ENCODE results near the gene SREBF2. TPM values are rescaled to one million over a fixed set of nuclear protein-coding genes. Genes with fewer than 3 reads are reported as not detected.
"Not testable (repeated sequence)": the region's sequence is repeated elsewhere in the genome, so short reads cannot be mapped to it uniquely, and the experiment has no call there.

SREBF2 gene
- total RNA-seq, 2 experiments from 2014 or later = 101 to 105 TPM

DNA sequence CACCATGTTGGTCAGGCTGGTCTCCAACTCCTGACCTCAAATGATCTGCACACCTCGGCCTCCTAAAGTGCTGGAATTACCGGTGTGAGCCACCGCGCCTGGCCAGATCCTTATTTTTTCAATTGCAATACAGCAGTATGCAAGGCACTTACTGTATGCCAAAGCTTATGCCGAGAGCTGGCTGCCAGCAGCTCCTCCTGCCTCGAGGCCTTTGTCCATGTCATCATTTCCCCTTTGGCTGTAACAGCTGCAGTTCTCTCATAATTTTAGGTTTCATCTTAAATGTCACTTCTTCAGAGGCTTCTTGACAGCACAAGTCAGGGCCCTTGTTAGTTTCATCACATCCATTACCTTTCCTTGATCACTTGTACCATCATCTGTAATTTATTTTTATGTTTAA is 1.5 kb upstream of the SREBF2 start:
- Mint-ChIP-seq H3K4me1 (peaks cover 40% of the 10 kb centered on the region), H3K4me3 (peak overlapping the region; percentile 88), H3K27ac (peak overlapping the region; percentile 99), H3K9me3 (ENCODE audit: low read depth) (no peaks in the 10 kb centered on the region), H3K36me3 (ENCODE audit: low read depth) (peaks cover 35% of the 10 kb centered on the region), H3K27me3 (no peaks in the 10 kb centered on the region)
- ChIA-PET CTCF (interaction anchor here (0.6 to 2.3 kb wide), 8 partner anchors 9 to 135 kb away, joined by 3 to 12 read pairs (median 5); partner anchors contain the start of gene TNFRSF13C), POLR2A (interaction anchor here (0.6 to 2.8 kb wide), 5 partner anchors 12 to 119 kb away, joined by 3 to 14 read pairs (median 5); no protein-coding TSS in a partner anchor)
- DNase-seq = peak; percentile 32
- no peak for ATAC-seq
- intact Hi-C loops (cut with DNase I, micrococcal nuclease) = loop anchor here in 1 of 2 experiments (10.0 kb wide), 1 partner anchor 387 kb away; the partner anchor contains the start of gene TOB2

DNA sequence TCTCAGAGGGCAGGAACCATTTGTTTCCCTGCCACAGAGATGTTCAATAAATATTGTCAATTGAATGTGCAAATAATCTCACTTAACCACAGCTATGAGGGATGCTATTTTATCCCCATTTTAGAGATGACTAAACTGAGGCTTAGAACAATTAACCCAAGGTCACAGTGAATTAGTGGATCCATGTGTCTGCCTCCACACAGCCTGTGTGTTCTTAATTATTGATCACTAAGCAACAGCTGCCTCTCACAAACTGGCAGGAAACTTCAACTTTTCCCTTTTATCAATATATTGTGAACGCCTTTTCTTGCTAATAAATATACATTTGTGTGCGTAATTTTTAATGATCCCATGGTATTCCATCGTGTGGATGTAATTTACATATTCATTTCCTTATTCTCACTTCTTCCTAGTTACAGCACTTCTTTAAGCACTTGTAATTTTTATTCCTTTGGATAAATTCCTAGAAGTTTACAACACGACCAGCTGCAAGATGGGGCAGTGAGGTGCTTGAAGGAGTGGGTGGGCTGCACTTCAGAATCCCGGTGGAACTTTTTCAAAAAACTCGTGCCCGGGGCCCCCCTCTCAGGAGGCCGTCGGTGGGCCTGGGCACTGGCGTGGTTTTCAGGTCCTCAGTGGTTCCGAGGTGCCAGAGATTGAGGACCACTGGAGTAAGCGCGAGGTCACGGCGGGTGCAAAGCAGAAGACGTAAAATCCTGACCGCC is 915 bp upstream of the SREBF2 start:
- DNase-seq (no peak), ATAC-seq (no peak)
- POLR2A ChIA-PET = interaction anchor here (0.6 to 2.8 kb wide), 16 partner anchors 9 to 783 kb away, joined by 3 to 54 read pairs (median 5); partner anchors contain the start of genes CCDC134 and CENPM
- CTCF ChIA-PET = interaction anchor here (0.6 to 3.5 kb wide), 15 partner anchors 9 to 136 kb away, joined by 3 to 14 read pairs (median 5); partner anchors contain the start of gene TNFRSF13C
- intact Hi-C loops (cut with DNase I, micrococcal nuclease) = loop anchor here (1.0 to 10.0 kb wide), 7 partner anchors 108 to 783 kb away; partner anchors contain the start of genes NAGA (in 1 of the 2), NDUFA6 (in 1 of the 2), SMDT1 (in 1 of the 2) and TOB2 (in 1 of the 2)
- Mint-ChIP-seq H3K36me3 (ENCODE audit: low read depth) (peaks cover 41% of the 10 kb centered on the region), H3K4me3 (peak overlapping the region; percentile 88), H3K4me1 (peaks cover 46% of the 10 kb centered on the region), H3K9me3 (ENCODE audit: low read depth) (no peaks in the 10 kb centered on the region), H3K27me3 (no peaks in the 10 kb centered on the region), H3K27ac (peak overlapping the region; percentile 99)

DNA sequence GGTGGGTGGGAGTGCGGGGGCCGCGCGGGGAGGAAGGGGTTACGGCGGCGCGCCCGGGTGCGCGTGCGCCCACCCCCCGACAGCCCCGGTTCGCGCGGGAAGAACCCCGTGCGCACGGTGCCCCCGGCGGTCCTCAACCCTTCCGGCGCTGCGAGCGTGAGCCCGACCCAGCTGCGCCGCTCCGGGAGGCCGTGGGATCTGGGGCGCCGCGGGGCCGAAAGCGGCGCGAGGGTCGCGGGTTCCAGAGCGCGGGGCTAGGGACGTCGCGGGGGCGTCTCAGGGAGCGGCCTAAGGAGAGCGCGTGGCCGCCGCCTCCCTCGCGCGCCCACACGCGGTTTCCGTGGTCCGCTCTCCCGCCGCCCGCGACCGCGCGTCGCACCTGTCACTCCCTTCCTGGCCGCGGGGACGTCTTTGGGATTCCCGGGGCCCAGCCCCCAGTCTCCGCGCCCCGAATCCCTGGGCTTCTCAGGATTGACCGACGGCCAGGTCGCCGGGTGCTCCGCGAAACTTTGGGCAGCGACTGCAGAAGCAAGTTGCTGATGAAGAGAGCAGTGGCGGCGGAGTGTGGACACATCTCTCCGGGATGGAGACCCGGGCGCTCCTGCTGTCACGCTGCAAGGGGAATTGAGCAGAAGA is 582 bp downstream of the SREBF2 start:
- ATAC-seq (peak; percentile 14), DNase-seq (peak; percentile 59)
- intact Hi-C loops (cut with DNase I, micrococcal nuclease) = loop anchor here (1.0 to 10.0 kb wide), 12 partner anchors 10 to 389 kb away; partner anchors contain the start of genes DESI1 (in 1 of the 2), NAGA (in 1 of the 2), NDUFA6 (in 1 of the 2) and SMDT1 (in 1 of the 2)
- H3K27me3 Mint-ChIP-seq = no peaks in the 10 kb centered on the region
- no peaks in the 10 kb centered on the region for H3K9me3 Mint-ChIP-seq (ENCODE audit: low read depth)
- ChIA-PET POLR2A (interaction anchor here (1.0 to 2.8 kb wide), 13 partner anchors 8 to 782 kb away, joined by 3 to 54 read pairs (median 5); partner anchors contain the start of genes CCDC134 and CENPM), CTCF (interaction anchor here (0.6 to 3.5 kb wide), 12 partner anchors 8 to 179 kb away, joined by 3 to 14 read pairs (median 4); no protein-coding TSS in a partner anchor)
- H3K4me1 Mint-ChIP-seq = peaks cover 52% of the 10 kb centered on the region
- H3K36me3 Mint-ChIP-seq (ENCODE audit: low read depth) = peaks cover 49% of the 10 kb centered on the region
- peak overlapping the region; percentile 94 for H3K27ac Mint-ChIP-seq
- H3K4me3 Mint-ChIP-seq = peak overlapping the region; percentile 96

DNA sequence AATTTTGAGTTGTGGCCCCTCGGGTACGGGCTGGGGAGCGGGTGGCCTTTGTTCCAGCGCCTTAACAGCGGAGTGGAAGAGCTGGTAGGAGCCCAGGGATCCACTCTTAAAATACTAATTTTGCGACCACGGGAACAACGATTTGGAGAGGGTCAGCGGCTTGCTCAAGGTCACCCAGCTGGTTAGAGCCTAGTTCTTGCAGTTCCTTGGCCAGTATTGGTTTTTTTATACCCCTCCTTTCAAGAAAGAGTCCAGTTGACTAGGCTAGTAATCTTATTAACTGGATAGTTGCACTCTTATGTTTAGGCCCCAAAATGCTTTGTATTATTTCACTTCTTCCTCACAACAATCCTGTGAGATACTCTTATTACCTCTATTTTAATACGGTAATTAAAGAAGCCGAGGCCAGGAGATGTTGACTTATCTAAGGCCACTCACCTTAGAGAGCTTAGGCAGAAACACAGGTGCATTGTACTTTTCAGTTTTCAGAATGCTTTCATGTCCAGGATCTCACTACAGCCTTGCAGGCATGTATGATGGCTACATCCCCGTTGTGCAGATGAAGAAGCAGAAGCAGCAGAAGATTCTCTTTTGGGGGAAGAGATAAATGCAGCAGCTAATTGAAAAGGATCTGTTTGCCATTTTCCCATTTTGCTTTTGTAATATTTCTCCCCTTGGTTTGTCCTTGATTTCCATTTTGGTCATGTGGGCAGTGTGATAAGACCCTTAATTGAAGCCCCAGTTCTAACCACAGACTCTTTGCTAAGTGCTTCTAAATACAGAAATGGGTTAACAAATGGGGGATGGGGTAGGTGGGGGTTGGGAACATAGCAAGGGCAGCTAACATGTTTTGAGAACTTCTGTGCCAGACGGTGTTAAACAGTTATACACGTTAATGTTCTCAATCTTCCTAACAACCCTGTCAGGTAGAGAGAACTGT is 1.4 kb downstream of the SREBF2 start:
- no peaks in the 10 kb centered on the region for H3K27me3 Mint-ChIP-seq
- DNase-seq (no peak), ATAC-seq (no peak)
- no peaks in the 10 kb centered on the region for H3K9me3 Mint-ChIP-seq (ENCODE audit: low read depth)
- ChIA-PET POLR2A (interaction anchor here (1.0 to 2.5 kb wide), 4 partner anchors 23 to 781 kb away, joined by 3 to 54 read pairs (median 9); no protein-coding TSS in a partner anchor), CTCF (interaction anchor here (0.6 to 3.5 kb wide), 12 partner anchors 8 to 112 kb away, joined by 3 to 14 read pairs (median 4); partner anchors contain the start of genes CENPM and TNFRSF13C)
- peaks cover 56% of the 10 kb centered on the region for H3K36me3 Mint-ChIP-seq (ENCODE audit: low read depth)
- peaks cover 59% of the 10 kb centered on the region for H3K4me1 Mint-ChIP-seq
- intact Hi-C loops (cut with DNase I, micrococcal nuclease) = loop anchor here in 1 of 2 experiments (1.0 to 10.0 kb wide), 2 partner anchors 9 to 389 kb away; partner anchors contain the start of gene TOB2
- peak overlapping the region; percentile 94 for H3K27ac Mint-ChIP-seq
- peak overlapping the region; percentile 96 for H3K4me3 Mint-ChIP-seq

DNA sequence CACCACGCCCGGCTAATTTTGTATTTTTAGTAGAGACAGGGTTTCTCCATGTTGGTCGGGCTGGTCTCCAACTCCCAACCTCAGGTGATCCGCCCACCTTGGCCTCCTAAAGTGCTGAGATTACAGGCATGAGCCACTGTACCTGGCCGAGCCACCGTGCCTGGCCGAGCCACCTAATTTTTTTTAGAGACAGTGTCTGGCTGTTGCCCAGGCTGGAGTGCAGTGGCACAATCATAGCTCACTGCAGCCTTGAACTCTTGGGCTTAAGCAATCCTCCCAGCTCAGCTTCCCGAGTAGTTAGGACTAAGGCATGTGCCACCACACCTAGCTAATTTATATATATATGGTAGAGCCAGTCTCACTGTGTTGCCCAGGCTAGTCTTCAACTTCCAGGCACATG is 2.6 kb downstream of the SREBF2 start:
- Mint-ChIP-seq H3K4me1 (peaks cover 66% of the 10 kb centered on the region), H3K36me3 (ENCODE audit: low read depth) (peaks cover 63% of the 10 kb centered on the region), H3K4me3 (peak overlapping the region; percentile 13)
- not testable (repeated sequence) for ATAC-seq; H3K9me3 Mint-ChIP-seq (ENCODE audit: low read depth); DNase-seq; H3K27me3 Mint-ChIP-seq; H3K27ac Mint-ChIP-seq
- ChIA-PET CTCF (interaction anchor here (0.6 to 1.6 kb wide), 5 partner anchors 27 to 314 kb away, joined by 3 to 5 read pairs (median 5); partner anchors contain the start of genes CENPM and TNFRSF13C), POLR2A (interaction anchor here (0.9 to 2.2 kb wide), 6 partner anchors 22 to 780 kb away, joined by 3 to 12 read pairs (median 4); partner anchors contain the start of gene CENPM)
- intact Hi-C loops (cut with DNase I, micrococcal nuclease) = loop anchor here in 1 of 2 experiments (10.0 kb wide), 1 partner anchor 391 kb away; the partner anchor contains the start of gene TOB2

DNA sequence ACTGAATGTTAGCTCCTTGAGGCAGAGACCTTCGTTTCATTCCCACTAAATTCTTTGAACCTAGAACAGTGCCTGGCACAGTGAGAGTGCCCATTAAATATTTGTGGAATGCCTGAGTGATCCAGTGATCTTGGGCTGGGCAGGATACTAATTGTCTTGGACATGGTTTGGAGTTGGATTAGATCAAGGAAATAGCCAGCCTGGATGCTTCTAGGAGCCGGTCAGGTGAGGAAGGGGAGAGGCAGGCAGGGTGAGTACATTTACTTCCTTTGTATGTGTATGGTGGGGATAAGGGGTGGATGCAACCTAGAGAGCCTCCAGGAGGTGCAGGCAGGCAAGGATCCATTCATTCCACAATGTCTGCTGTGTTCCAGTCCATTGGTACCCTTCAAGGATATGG is 3.6 kb downstream of the SREBF2 start:
- H3K27me3 Mint-ChIP-seq = no peaks in the 10 kb centered on the region
- DNase-seq (no peak), ATAC-seq (no peak)
- no peaks in the 10 kb centered on the region for H3K9me3 Mint-ChIP-seq (ENCODE audit: low read depth)
- POLR2A ChIA-PET = interaction anchor here (0.7 to 2.2 kb wide), 5 partner anchors 23 to 433 kb away, joined by 3 to 12 read pairs (median 3); partner anchors contain the start of gene CENPM
- H3K27ac Mint-ChIP-seq = peak overlapping the region; percentile 32
- CTCF ChIA-PET = interaction anchor here (0.9 to 1.0 kb wide), 2 partner anchors 26 to 54 kb away, joined by 3 to 5 read pairs; no protein-coding TSS in a partner anchor
- H3K36me3 Mint-ChIP-seq (ENCODE audit: low read depth) = peaks cover 68% of the 10 kb centered on the region
- no peak overlapping the region for H3K4me3 Mint-ChIP-seq
- intact Hi-C loops (cut with DNase I, micrococcal nuclease) = loop anchor here in 1 of 2 experiments (10.0 kb wide), 1 partner anchor 392 kb away; the partner anchor contains the start of gene TOB2
- peaks cover 67% of the 10 kb centered on the region for H3K4me1 Mint-ChIP-seq

DNA sequence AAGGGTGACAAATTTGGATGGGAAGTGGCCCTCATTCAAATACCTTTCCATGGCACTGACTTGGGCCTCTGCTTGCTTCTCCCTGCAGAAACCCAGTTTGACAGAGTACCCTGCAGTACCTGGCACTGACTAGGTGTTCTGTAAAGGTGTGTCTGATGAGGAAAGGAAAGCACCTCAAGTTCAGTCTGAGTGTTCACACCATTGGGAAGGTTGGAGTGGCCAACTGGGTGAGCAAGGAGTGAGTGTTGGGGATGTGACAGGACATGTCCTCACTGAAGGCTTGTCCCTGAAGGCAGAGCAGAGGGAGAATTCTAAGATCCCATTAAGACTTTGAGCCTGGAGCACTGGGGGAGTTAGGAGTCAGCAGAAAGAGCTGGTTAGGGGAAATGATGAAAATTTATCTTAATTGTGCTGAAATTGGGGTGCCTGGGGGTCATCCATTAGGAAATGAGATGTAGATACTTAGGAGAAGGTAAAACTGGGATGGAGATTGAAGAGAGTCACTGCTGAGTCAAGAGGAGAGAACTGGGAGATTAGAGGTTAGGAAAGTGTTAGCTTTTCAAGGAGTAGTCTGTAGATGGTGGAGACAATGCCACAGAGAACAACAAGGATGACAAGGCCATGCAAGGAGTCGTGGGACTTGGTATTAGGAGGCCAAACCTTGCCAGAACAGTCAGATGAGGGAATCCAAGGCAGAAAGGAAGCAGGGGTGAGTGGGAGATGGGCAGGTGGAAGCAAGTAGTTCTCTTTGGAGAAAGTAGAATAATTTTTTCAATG is 6.1 kb downstream of the SREBF2 start:
- DNase-seq = no peak
- ATAC-seq = no peak
- intact Hi-C loops (cut with DNase I, micrococcal nuclease) = loop anchor here in 1 of 2 experiments (10.0 kb wide), 1 partner anchor 394 kb away; the partner anchor contains the start of gene TOB2
- H3K4me1 Mint-ChIP-seq = peaks cover 78% of the 10 kb centered on the region
- CTCF ChIA-PET = interaction anchor here (0.5 to 1.6 kb wide), 5 partner anchors 16 to 125 kb away, joined by 3 to 4 read pairs (median 3); partner anchors contain the start of gene CCDC134
- peak overlapping the region; percentile 59 for H3K27ac Mint-ChIP-seq
- POLR2A ChIA-PET = interaction anchor here (0.5 to 1.3 kb wide), 4 partner anchors 17 to 58 kb away, joined by 3 to 6 read pairs (median 4); no protein-coding TSS in a partner anchor
- H3K4me3 Mint-ChIP-seq = no peak overlapping the region
- H3K9me3 Mint-ChIP-seq (ENCODE audit: low read depth) = no peaks in the 10 kb centered on the region
- H3K36me3 Mint-ChIP-seq (ENCODE audit: low read depth) = peaks cover 62% of the 10 kb centered on the region
- no peaks in the 10 kb centered on the region for H3K27me3 Mint-ChIP-seq

DNA sequence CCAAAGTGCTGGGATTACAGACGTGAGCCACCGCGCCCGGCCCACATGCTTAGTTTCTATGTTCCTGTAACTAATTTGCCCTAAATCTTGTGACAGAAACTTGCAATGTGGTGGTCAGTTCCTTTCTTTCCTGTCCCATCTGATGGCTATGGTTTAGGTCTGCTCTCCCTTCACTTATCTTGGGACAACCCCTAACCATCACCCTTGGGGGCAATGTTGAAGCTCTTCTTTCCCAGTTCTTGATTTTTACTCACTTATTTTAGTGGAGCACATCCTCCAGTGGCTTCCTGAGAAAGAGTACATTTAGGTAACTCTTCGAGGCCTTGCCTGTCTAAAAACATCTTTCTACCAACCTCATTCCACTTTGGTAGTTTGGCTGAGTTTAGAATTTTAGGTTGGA is 7.3 kb downstream of the SREBF2 start:
- no peak for DNase-seq
- POLR2A ChIA-PET = interaction anchor here (1.3 kb wide), 1 partner anchor 34 kb away, joined by 6 read pairs; no protein-coding TSS in a partner anchor
- Mint-ChIP-seq H3K4me3 (no peak overlapping the region), H3K9me3 (ENCODE audit: low read depth) (no peaks in the 10 kb centered on the region), H3K27ac (peak overlapping the region; percentile 78), H3K27me3 (no peaks in the 10 kb centered on the region), H3K36me3 (ENCODE audit: low read depth) (peaks cover 61% of the 10 kb centered on the region), H3K4me1 (peaks cover 82% of the 10 kb centered on the region)
- no peak for ATAC-seq
- CTCF ChIA-PET = interaction anchor here (1.2 to 2.1 kb wide), 4 partner anchors 17 to 85 kb away, joined by 3 to 14 read pairs (median 7); no protein-coding TSS in a partner anchor
- intact Hi-C loops (cut with DNase I, micrococcal nuclease) = no loop called here

DNA sequence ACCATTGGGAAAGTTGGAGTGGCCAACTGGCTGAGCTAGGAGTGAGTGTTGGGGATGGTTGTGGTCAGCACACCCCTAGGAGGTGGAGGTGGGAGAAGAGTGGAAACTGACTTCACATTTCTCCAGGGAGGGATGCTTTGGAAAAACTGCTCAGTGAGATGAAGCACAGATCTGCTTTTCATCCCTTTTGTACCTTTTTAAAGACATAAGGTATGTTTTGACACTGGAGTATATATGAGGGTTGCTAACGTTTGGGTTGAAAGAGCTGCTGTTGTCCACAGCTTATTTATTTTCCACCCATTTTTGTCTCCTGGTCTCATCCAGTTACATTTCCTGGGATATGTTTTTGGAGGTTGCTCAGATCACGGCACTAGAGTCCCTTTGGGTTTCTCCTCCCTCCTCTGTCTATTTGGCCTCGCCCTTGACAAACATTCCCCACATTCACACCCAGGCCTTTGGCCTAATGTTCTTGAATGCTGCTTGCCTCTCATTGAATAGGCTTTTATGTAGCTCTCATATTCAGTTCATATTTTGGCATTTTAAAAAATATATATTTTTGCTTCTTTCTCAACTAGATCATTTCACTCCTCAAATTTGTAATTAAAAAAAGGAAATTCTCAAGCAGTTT is 8.3 kb downstream of the SREBF2 start:
- CTCF ChIA-PET = interaction anchor here (1.2 to 3.0 kb wide), 5 partner anchors 8 to 100 kb away, joined by 3 to 14 read pairs (median 10); partner anchors contain the start of gene SREBF2
- intact Hi-C loops (cut with DNase I, micrococcal nuclease) = no loop called here
- POLR2A ChIA-PET = interaction anchor here (1.2 kb wide), 1 partner anchor 8 kb away, joined by 7 read pairs; the partner anchor contains the start of gene SREBF2
- H3K36me3 Mint-ChIP-seq (ENCODE audit: low read depth) = peaks cover 59% of the 10 kb centered on the region
- H3K27me3 Mint-ChIP-seq = no peaks in the 10 kb centered on the region
- H3K9me3 Mint-ChIP-seq (ENCODE audit: low read depth) = no peaks in the 10 kb centered on the region
- peaks cover 84% of the 10 kb centered on the region for H3K4me1 Mint-ChIP-seq
- DNase-seq (no peak), ATAC-seq (no peak)
- H3K27ac Mint-ChIP-seq = no peak overlapping the region
- H3K4me3 Mint-ChIP-seq = no peak overlapping the region
